Measurements from ENCODE around the gene FITM1.

FITM1 gene

DNA sequence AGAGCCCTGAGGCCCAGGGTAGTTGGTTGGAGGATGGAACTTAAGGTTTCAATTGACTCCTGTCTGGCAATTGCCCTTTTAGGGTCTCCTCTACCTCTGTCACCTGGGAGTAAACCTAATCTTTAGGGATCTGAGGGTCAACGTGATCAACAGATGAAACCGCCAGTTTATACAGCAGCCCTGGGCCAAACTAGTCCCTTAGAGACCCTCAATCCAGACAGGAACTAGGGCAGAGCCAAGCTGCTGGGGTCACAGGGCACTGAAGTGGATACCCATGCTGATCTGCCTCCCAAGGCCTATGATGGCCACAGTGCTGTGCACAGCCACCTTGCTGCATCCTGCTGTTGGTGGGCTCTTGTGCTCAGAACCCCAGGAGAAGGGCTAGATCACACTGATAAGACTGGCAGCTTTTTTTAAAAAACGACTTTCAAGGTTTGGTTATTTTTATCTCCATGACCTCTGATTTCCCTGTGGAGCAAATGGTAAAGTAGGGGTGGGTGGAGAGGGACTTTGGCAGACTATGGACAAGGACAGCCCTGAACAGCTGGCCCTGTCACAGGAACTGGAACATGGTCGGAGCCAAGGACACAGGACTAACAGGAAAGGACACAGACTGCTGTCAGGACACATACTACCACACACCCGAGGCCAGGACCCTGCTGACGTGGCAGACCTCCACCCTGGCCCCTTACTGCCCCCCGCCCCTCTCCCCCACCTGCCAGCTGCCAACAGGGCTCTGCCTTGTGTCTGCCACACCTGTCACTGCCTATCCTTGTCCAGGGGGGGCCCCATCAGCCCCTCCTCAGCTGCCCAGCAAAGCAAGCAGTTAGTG, 474 bp downstream of the FITM1 start:
- TF ChIP-seq EZH2 (IDR thresholded peaks at IDR 0.05) (no peak), FOXP2 (optimal IDR thresholded peaks at IDR 0.05; ENCODE audit: control extremely low read depth, extremely low read length, insufficient read depth) (no peak), POLR2AphosphoS5 (IDR thresholded peaks at IDR 0.05; ENCODE audit: borderline replicate concordance, low read depth, low read length) (no peak)
- no peak for DNase-seq (ENCODE audit: low read depth, low spot score)
- H3K27ac ChIP-seq, result no peak overlapping the region
- no peaks in the 10 kb centered on the region for H3K9me3 ChIP-seq (ENCODE audit: low read depth, low read length)
- H3K9ac ChIP-seq (ENCODE audit: insufficient read length), result no peak overlapping the region
- H3K4me3 ChIP-seq, result no peak overlapping the region
- H3K36me3 ChIP-seq (ENCODE audit: insufficient read depth, low read length), result no peaks in the 10 kb centered on the region

DNA sequence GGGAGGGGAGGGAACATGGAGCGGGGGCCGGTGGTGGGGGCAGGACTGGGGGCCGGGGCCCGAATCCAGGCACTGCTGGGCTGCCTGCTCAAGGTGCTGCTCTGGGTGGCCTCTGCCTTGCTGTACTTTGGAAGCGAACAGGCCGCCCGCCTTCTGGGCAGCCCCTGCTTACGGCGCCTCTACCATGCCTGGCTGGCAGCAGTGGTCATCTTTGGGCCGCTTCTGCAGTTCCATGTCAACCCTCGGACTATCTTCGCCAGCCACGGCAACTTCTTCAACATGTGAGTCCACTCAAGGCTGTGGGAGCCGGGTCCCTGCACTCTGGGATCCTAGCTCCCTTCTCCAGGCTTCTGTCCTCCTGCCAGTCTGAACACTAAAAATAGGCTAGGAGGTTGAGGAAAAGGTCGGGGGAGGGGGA, 1.1 kb downstream of the FITM1 start:
- no peak for DNase-seq (ENCODE audit: low read depth, low spot score)
- Histone ChIP-seq H3K9ac (ENCODE audit: insufficient read length) (no peak overlapping the region), H3K27ac (no peak overlapping the region), H3K9me3 (ENCODE audit: low read depth, low read length) (no peaks in the 10 kb centered on the region), H3K36me3 (ENCODE audit: insufficient read depth, low read length) (no peaks in the 10 kb centered on the region), H3K4me3 (no peak overlapping the region)
- TF ChIP-seq POLR2AphosphoS5 (IDR thresholded peaks at IDR 0.05; ENCODE audit: borderline replicate concordance, low read depth, low read length) (no peak), FOXP2 (optimal IDR thresholded peaks at IDR 0.05; ENCODE audit: control extremely low read depth, extremely low read length, insufficient read depth) (no peak), EZH2 (IDR thresholded peaks at IDR 0.05) (no peak)

DNA sequence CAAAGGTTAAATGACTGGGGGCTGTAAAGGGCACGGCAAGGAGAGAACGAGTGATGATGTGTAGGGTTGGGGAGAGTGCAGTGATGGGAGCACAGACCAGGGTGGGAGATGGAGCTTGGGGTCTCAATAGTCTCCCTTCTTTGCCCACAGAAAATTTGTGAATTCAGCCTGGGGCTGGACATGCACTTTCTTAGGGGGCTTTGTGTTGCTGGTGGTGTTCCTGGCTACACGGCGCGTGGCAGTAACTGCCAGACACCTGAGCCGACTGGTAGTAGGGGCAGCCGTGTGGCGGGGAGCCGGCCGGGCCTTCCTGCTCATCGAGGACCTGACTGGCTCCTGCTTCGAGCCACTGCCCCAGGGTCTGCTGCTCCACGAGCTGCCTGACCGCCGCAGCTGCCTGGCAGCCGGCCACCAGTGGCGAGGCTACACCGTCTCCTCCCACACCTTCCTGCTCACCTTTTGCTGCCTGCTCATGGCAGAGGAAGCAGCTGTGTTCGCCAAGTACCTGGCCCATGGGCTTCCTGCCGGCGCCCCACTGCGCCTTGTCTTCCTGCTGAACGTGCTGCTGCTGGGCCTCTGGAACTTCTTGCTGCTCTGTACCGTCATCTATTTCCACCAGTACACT, 1.7 kb downstream of the FITM1 start:
- Histone ChIP-seq H3K36me3 (ENCODE audit: insufficient read depth, low read length) (no peaks in the 10 kb centered on the region), H3K9me3 (ENCODE audit: low read depth, low read length) (no peaks in the 10 kb centered on the region), H3K4me3 (no peak overlapping the region), H3K27ac (no peak overlapping the region), H3K9ac (ENCODE audit: insufficient read length) (no peak overlapping the region)
- DNase-seq (ENCODE audit: low read depth, low spot score), result no peak
- TF ChIP-seq FOXP2 (optimal IDR thresholded peaks at IDR 0.05; ENCODE audit: control extremely low read depth, extremely low read length, insufficient read depth) (no peak), POLR2AphosphoS5 (IDR thresholded peaks at IDR 0.05; ENCODE audit: borderline replicate concordance, low read depth, low read length) (no peak), EZH2 (IDR thresholded peaks at IDR 0.05) (no peak)

DNA sequence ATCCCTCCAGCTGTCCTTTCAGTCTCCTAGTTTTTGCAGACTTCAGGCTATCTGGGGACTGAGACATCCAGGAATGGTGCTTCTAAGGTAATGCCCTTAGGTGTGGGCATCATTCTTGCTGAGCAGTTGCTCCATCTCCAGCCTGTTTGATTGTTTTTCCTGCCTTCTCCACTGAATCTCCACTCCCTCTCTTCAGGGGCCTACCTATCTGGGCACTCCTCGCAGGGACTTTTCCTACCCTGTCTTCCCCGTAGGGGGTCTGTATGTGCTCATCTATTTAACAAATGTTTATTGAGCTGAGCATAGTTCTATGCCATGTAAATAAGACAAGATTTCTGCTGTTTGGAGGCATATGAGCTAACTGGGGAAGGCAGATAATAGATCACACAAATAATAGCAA, 2.5 kb downstream of the FITM1 start:
- Histone ChIP-seq H3K36me3 (ENCODE audit: insufficient read depth, low read length) (peaks cover under 1% of the 10 kb centered on the region; the same call in 1 of the 2 replicates), H3K4me3 (no peak overlapping the region), H3K27ac (no peak overlapping the region), H3K9ac (ENCODE audit: insufficient read length) (no peak overlapping the region), H3K9me3 (ENCODE audit: low read depth, low read length) (no peaks in the 10 kb centered on the region)
- DNase-seq (ENCODE audit: low read depth, low spot score), result no peak
- TF ChIP-seq POLR2AphosphoS5 (IDR thresholded peaks at IDR 0.05; ENCODE audit: borderline replicate concordance, low read depth, low read length) (no peak), EZH2 (IDR thresholded peaks at IDR 0.05) (no peak), FOXP2 (optimal IDR thresholded peaks at IDR 0.05; ENCODE audit: control extremely low read depth, extremely low read length, insufficient read depth) (no peak)

DNA sequence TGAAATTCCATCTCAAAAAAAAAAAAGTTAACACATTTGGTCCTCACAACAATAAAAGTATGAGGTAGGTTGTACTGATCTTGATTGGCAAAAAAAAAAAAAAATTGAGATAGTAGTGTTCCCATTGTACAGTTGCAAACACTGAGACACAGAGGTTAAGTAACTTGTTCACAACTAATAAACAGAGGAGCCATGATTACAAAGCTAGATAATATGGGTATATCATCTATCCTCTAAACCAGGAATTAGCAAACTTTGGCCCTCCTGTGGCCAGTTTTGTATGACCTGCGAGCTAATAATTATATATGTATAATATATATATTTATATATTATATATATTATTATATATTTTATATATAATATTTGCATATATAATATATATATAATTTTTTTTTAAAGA, 3.3 kb downstream of the FITM1 start:
- no peak for DNase-seq (ENCODE audit: low read depth, low spot score)
- H3K36me3 ChIP-seq (ENCODE audit: insufficient read depth, low read length), result peaks cover 8% of the 10 kb centered on the region
- H3K4me3 ChIP-seq, result no peak overlapping the region
- no peak overlapping the region for H3K27ac ChIP-seq
- TF ChIP-seq EZH2 (IDR thresholded peaks at IDR 0.05), result no peak
- no peak for TF ChIP-seq FOXP2 (optimal IDR thresholded peaks at IDR 0.05; ENCODE audit: control extremely low read depth, extremely low read length, insufficient read depth)
- no peak for TF ChIP-seq POLR2AphosphoS5 (IDR thresholded peaks at IDR 0.05; ENCODE audit: borderline replicate concordance, low read depth, low read length)
- H3K9ac ChIP-seq (ENCODE audit: insufficient read length), result no peak overlapping the region
- no peaks in the 10 kb centered on the region for H3K9me3 ChIP-seq (ENCODE audit: low read depth, low read length)

DNA sequence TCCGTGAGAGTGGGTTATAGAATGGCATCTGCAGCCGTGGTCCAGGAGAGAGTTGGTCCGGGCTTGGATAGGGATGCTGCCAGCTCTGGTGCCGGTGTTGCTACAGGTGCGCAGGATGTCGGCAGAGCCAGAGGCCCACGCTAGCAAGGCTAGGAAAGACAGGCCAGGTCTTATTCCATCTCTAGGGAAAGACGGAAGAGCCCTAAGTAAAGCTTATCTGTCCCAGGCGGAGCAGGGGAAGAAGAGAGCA, 5.0 kb downstream of the FITM1 start:
- TF ChIP-seq FOXP2 (optimal IDR thresholded peaks at IDR 0.05; ENCODE audit: control extremely low read depth, extremely low read length, insufficient read depth), result no peak
- no peak for TF ChIP-seq POLR2AphosphoS5 (IDR thresholded peaks at IDR 0.05; ENCODE audit: borderline replicate concordance, low read depth, low read length)
- no peak for TF ChIP-seq EZH2 (IDR thresholded peaks at IDR 0.05)
- Histone ChIP-seq H3K9me3 (ENCODE audit: low read depth, low read length) (no peaks in the 10 kb centered on the region), H3K9ac (ENCODE audit: insufficient read length) (no peak overlapping the region), H3K27ac (no peak overlapping the region), H3K4me3 (peak overlapping the region; percentile 94), H3K36me3 (ENCODE audit: insufficient read depth, low read length) (peaks cover 19% of the 10 kb centered on the region)
- DNase-seq (ENCODE audit: low read depth, low spot score), result no peak

DNA sequence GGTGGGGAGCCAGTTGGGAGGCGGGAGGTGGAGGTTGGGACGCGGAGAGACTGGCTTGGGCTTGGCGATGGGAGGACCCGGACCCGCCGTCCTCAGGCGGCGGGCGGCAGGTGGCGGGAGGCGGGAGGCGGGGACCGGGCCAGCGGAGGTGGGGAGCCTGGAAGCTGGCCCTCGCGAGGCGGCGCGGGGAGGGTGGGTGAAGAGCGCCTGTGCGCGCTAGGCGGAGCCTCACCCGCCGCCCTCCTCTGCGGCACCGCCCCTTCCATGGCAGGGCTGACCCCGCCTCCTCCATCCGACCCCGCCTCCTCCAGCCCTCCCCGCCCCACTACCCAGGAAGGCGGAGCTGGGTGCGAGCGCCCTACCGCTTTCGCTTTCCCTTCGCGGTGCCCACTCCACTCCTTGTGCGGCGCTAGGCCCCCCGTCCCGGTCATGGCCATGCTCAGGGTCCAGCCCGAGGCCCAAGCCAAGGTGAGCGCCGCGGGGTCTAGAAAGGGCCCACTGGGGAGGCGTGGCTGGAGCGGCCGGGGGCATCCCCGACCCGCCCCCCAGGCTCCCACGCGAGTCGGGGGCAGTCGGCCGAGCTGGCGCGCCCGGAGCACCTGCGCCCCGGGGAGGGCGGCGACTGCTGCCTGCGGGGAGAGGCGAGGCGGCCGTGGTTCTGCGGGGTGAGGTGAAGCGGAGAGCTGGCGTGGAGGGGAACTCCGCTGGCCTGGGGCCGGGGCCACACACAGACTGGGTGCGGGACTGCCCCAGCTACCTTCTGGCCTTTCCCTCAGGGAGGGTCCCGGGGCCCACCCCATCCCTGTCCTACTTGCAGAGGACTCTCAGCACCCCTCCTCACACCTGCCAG, 5.6 kb downstream of the FITM1 start, which contains the start of gene PSME1:
PSME1 (plus strand) TSS at position 361 of the 850 bp plus-strand sequence; CDS start at position 430, 69 bp downstream.
- H3K36me3 ChIP-seq (ENCODE audit: insufficient read depth, low read length), result peaks cover 19% of the 10 kb centered on the region
- no peaks in the 10 kb centered on the region for H3K9me3 ChIP-seq (ENCODE audit: low read depth, low read length)
- DNase-seq (ENCODE audit: low read depth, low spot score), result no peak
- H3K9ac ChIP-seq (ENCODE audit: insufficient read length), result peak within 1 kb of the TSS; percentile 84
- H3K4me3 ChIP-seq, result peak within 1 kb of the TSS; percentile 94
- no peak within 1 kb of the TSS for H3K27ac ChIP-seq
- TF ChIP-seq POLR2AphosphoS5 (IDR thresholded peaks at IDR 0.05; ENCODE audit: borderline replicate concordance, low read depth, low read length) (peak; percentile 71; the same call in 1 of the 2 replicates), FOXP2 (optimal IDR thresholded peaks at IDR 0.05; ENCODE audit: control extremely low read depth, extremely low read length, insufficient read depth) (peak; percentile 77), EZH2 (IDR thresholded peaks at IDR 0.05) (no peak)

Measured in SK-N-MC (cell line).